AG10803 (cell line): ENCODE measurements around the gene CALHM4.

Source experiments
- DNase-seq: peaks from one replicate; pipeline ENCODE4 v3.0.0; 2010; ENCODE audit warnings: low read depth
- H3K4me3 ChIP-seq: 2 replicates; pipeline ENCODE4 v1.5.1; 2011; ENCODE audit warnings: mild to moderate bottlenecking, low read length, control low read depth
- TF ChIP-seq, protein P1 (sequence below): conservative IDR thresholded peaks from 2 replicates; pipeline ENCODE4 v1.5.1; 2011; ENCODE audit warnings: mild to moderate bottlenecking, low read length, control low read depth, inconsistent platforms

The CALHM4 gene

GRCh38 chr6:116571683-116572000, 18.1 kb downstream of the CALHM4 start:
- H3K4me3 ChIP-seq: peak overlapping the region; percentile 97
- TF ChIP-seq, protein P1, sequence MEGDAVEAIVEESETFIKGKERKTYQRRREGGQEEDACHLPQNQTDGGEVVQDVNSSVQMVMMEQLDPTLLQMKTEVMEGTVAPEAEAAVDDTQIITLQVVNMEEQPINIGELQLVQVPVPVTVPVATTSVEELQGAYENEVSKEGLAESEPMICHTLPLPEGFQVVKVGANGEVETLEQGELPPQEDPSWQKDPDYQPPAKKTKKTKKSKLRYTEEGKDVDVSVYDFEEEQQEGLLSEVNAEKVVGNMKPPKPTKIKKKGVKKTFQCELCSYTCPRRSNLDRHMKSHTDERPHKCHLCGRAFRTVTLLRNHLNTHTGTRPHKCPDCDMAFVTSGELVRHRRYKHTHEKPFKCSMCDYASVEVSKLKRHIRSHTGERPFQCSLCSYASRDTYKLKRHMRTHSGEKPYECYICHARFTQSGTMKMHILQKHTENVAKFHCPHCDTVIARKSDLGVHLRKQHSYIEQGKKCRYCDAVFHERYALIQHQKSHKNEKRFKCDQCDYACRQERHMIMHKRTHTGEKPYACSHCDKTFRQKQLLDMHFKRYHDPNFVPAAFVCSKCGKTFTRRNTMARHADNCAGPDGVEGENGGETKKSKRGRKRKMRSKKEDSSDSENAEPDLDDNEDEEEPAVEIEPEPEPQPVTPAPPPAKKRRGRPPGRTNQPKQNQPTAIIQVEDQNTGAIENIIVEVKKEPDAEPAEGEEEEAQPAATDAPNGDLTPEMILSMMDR: no peak
- no peak for DNase-seq

- H3K4me3 ChIP-seq: peak overlapping the region; percentile 97
- TF ChIP-seq, protein P1: no peak
- peak; percentile 41 for DNase-seq
Measured at GRCh38 chr6:116572162-116572561, 18.6 kb downstream of the CALHM4 start.

DNA sequence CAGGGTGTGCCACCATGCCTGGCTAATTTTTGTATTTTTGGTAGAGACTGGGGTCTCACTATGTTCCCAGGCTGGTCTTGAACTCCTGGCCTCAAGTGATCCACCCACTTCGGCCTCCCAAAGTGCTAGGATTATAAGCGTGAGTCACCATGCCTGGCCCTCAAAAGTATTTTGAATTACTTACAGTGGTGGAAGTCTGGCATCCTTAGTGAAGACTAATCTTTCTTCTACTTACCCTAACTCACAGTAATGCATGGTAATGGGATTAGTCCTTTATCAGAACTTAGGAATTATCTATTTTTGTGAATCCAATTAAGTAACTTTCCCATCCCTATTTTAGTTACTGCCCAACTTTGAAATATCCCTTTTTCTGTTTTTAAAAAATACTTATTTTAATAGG, 21.7 kb downstream of the CALHM4 start:
- TF ChIP-seq, protein P1: no peak
- no peak for DNase-seq
- no peak overlapping the region for H3K4me3 ChIP-seq

- H3K4me3 ChIP-seq: no peak overlapping the region
- no peak for DNase-seq
- TF ChIP-seq, protein P1: no peak
Measured at GRCh38 chr6:116577486-116577885, 23.9 kb downstream of the CALHM4 start.

GRCh38 chr6:116578335-116578734, 24.8 kb downstream of the CALHM4 start:
- H3K4me3 ChIP-seq: no peak overlapping the region
- TF ChIP-seq, protein P1: no peak
- no peak for DNase-seq

DNA sequence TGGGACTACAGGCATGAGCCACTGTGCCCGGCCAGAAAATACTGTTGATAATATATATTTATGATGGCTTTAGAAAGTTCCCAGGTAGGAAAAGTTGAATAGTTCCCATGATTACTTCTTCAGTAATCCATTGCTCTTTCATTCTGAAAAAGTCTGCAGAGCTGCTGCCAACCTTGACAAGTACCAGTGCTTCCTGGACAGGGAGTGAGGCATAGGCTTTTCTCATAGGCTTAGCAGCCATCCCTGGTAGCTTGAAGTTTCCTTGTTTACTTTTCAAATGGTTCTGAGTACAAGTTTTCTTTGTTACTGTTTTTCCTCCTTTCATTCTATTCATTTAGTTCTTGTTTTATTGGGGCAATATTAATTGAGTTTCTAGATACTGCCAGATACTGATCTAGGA, 25.6 kb downstream of the CALHM4 start:
- H3K4me3 ChIP-seq: no peak overlapping the region
- DNase-seq: no peak
- TF ChIP-seq, protein P1: no peak

DNA sequence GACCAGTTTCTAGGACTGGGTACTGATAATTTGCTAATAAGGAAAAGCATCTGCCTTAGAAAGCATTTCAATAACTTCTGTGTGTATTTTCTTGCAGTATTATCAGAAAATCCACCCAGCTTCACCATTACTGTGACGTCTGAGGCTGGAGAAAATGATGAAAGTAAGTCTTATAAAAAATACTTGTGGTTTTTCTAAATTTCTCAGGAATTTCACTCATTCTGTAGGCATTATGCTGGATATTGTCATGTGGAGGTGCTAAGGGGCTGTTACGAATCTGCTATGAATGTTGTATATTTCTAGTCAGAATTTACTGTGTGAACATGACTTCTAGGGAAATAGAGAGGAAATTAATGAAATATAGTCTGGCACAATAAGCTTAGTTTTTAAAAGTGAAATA, 26.6 kb downstream of the CALHM4 start:
- TF ChIP-seq, protein P1: no peak
- no peak overlapping the region for H3K4me3 ChIP-seq
- DNase-seq: peak; percentile 75
